NCI-H2081 treated with DMSO at 0.1 percent for 48 hours (cell line): ENCODE data around the gene XPO4.
"Not testable (repeated sequence)": the region's sequence is repeated elsewhere in the genome, so short reads cannot be mapped to it uniquely, and the experiment has no call there.

Experiments used
- DNase-seq: peaks from one replicate; lab custom pipeline; 2025; lab: John Stamatoyannopoulos, UW

XPO4 gene

DNA sequence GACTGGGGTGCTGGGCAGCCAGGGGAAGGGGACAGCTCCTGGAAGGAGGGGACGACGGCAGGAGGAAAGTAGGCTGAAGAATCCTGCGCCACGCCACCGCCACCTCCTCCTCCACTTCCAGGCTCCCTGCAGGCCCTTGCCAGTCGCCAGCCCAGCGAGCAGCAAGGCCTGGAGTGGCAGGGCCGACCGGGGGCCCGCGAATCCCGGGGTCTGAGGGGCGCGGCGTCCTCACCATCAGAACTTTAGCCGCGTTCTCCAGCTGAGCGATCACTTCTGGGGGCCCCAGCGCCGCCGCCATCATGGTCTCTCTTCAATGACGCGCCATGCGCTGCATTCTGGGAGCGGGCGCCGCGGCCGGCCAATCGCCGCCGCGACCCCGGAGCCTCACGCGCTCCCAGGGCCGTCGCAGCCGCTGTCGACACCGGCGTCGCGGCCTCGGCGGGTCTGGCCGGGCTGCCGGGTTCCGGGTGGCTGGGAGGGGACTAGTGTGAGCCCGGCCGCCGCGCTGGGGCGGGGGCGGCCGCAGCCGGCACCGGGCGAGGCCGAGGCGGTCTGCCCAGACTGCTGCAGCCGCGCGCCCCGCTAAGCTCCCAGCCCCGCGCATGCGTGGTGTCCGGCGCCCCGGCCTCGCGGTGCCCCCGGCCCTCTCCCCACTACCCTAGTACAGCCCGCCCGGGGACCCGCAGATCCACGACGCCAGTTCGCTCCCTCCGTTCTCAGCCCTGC lies at the start of gene XPO4:
Gene XPO4, minus strand, starts transcription at position 309 of the 726 bp plus-strand sequence. Its CDS starts 8 bp downstream, at position 301.
- peak; percentile 25 for DNase-seq

DNA sequence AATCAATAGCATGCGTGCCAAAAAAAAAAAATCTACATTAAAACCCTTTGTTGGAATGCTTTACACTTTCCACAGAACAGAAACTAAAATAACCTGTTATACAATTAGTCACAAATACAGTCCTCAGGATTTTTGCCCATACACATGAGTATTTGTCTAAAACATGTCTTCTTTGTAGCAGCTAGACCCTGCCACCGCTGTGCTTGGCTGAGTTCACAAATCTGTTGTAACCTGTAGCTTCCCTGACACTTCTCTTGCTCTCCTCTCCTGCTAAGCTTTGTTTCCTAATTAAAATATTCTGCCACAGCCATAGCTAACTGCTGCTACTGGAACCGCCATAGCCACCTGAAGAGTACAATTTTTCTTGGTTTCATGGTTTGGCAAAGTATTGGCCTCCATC lies 45.5 kb upstream of the XPO4 start:
- DNase-seq = not testable (repeated sequence)

- DNase-seq = no peak
Observed at GRCh38 chr13:20945952-20946383, 43.4 kb upstream of the XPO4 start.

- DNase-seq = no peak
Observed at GRCh38 chr13:20942938-20943559, 40.5 kb upstream of the XPO4 start.

GRCh38 chr13:20940511-20940910 lies 38.0 kb upstream of the XPO4 start:
- DNase-seq = not testable (repeated sequence)

DNA sequence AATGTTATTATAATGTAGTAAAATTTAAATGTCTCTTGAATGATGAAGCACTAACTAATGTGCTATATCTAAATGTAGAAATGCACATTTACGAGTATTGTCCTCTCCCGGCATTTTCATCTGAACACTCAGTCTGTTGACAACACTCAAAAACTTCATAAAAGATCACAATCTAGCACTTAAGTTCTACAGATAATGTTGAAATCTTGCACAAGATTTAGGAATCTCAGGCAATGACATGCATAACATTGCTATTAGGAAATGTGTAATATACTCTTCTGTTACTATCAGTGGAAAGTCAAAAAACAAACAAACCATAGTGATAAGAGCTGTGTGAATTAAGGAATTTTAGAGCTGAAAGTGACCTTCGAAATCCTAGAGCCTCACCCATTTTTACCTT lies 37.5 kb upstream of the XPO4 start:
- no peak for DNase-seq

DNA sequence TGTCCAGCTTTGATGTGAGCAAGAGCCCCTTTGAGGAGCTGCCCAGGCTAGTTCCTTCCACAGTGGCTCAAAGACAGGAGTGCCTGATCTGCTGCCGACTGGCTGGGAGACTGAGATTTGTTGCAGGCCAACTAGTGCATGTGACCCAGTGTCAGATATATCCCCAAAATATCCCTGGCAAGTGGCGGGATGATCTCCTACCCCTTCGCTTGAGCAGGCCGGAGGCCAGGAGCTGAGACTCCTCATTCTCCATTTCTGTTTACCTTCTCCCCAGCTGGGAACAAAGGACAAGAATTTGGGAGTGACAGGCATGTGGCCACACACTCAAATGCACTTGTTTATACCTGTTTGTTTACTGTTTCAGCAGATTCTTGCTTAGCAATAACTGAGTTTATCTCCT lies 37.1 kb upstream of the XPO4 start:
- DNase-seq = no peak

DNA sequence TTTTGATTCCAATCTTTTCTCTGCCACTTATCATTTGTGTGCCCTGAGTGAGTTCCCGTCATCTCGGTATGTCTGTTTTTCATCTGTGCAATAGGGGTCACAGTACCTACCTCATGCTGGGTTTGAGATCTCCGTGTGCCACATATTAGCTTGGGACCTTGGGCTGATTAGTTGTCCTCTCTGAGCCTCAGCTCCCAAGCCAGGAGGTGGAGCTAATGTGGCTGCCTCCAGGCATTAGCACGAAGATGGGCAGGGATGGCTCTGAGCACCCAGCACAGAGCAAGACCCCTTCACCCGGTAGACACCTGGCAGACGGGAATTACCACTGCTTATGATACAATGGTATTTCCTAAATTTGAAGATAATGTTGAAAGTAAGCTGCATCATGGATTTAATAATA lies 35.8 kb upstream of the XPO4 start:
- no peak for DNase-seq

DNA sequence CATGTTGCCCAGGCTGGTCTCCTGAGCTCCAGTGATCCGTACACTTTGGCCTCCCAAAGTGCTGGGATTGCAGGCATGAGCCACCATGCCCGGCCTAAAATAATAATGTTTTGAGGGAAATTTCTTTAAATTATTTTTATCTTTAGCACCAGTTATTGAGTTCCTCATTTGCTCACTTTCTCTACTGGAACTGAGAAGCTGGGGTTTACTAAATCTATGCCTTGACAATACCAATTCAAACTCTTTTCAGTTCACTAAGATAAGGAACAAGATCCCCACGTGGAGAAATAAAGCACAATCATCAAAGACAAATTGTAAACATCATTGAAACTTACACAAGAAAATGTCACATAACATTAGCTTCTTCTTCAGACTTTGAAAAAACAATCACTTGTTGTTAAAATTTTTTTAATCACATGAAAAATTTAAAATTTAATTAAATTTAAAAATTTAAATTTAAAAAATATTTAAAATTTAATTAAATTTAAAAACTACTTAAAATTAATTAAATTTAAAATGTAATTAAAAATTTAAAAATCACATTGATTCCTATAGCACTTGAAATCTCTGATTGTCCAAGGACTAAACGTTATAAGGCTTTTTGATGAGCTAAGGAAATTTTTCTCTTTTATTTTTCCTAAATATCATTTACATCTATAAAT lies 25.2 kb upstream of the XPO4 start:
- no peak for DNase-seq

DNA sequence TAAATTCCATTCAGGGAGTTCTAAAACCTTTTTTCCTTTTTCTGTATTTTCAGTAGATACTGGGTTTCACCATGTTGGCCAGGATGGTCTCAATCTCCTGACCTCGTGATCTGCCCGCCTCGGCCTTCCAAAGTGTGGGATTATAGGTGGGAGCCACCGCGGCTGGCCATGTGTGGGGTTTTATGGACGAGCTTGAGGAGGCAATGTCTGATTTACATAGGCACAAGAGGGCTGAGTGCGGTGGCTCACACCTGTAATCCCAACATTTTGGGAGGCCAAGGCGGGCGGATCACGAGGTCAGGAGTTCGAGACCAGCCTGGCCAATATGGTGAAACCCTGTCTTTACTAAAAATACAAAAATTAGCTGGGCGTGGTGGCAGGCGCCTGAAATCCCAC lies 22.8 kb upstream of the XPO4 start:
- DNase-seq = not testable (repeated sequence)

- DNase-seq = no peak
Observed at GRCh38 chr13:20924758-20925394, 22.3 kb upstream of the XPO4 start.

- DNase-seq = no peak
Observed at GRCh38 chr13:20923272-20923671, 20.7 kb upstream of the XPO4 start.

DNA sequence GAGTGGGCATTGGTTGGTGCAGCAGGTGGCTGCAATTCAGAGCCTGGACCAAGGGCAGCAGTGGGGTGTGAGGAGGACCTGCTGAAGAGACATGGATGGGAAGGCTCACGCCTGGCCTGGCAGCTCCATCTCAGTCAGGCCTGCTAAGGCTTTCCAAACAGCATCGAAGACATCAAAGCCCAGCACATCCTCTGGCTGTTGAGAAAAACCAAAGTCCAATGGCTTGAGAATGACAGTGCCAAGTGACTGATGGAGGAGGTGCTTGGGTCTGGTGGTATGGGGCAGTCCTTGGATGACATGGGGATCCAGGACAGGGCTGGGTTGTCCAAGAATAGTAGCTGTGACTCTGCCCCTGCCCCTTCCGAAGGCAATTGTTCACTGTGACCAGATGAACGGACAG lies 19.0 kb upstream of the XPO4 start:
- DNase-seq = no peak

DNA sequence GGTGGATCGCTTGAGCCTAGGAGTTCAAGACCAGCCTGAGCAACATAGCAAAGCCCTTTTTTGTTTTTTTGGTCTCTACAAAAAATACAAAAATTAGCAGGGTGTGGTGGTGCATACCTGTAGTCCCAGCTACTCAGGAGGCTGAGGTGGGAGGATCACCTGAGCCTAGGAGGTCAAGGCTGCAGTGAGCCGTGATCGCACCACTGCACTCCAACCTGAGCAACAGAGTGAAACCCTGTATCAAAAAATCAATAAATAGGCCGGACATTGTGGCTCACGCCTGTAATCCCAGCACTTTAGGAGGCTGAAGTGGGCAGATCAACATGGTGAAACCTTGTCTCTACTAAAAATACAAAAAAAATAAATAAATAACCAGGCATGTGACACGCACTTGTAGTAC lies 13.1 kb upstream of the XPO4 start:
- not testable (repeated sequence) for DNase-seq

DNA sequence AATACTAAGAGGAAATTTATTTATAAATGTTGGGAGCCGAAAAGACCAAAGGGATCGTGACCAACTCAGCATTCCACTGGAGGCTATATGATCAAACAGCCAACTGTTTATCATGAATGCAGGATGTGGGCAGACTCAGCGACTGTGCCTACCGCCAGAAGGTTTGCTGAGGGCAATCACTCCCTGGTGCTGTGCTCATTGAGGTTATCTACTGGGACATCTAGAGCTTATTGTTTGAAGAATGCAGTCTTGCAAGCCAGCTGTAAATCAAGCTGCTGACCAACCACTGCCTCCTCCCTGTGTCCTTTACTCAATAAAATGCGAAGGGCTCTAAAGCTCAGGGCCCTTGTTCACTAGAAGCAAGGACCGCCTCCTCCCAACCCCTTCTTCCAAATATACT lies 8.5 kb upstream of the XPO4 start:
- no peak for DNase-seq

DNA sequence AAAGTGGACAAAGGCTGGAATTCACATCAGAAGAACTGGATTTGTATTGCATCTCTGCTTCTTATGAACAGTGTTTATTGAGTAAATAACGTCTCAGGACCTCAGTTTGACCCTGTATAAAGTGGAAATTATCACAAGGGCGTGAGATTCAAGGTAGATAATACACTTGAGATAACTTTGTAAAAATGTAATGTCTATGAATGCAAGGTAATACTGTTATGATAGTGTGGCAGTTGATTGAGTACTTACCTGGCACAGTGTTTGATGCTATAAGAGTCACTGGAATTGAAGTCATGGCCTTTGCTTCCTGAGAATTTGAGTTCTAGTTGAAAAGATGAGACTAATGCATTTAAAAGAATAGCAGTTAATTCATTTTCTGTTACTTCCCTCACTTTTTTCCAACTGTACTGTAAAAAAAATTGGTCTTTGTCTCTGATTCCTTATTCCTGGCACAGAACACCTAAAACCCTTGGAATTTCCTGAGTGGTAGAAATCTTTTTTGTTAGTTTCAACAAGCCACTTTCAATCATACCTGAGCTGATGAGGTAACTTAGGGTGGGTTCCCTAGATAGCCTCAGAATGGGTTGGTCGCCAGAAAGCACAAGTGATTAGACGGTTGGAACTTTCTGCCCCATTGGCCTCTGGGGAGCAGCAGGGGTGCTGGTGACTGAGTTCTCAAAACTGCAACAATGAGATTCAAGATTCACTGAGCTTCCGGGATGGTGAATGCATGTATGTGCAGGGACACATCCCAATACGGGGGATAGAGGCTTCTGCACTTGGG lies 6.4 kb upstream of the XPO4 start:
- no peak for DNase-seq

- DNase-seq = no peak
Observed at GRCh38 chr13:20904908-20905307, 2.4 kb upstream of the XPO4 start.

GRCh38 chr13:20903164-20903475 lies 574 bp upstream of the XPO4 start:
- no peak for DNase-seq

DNA sequence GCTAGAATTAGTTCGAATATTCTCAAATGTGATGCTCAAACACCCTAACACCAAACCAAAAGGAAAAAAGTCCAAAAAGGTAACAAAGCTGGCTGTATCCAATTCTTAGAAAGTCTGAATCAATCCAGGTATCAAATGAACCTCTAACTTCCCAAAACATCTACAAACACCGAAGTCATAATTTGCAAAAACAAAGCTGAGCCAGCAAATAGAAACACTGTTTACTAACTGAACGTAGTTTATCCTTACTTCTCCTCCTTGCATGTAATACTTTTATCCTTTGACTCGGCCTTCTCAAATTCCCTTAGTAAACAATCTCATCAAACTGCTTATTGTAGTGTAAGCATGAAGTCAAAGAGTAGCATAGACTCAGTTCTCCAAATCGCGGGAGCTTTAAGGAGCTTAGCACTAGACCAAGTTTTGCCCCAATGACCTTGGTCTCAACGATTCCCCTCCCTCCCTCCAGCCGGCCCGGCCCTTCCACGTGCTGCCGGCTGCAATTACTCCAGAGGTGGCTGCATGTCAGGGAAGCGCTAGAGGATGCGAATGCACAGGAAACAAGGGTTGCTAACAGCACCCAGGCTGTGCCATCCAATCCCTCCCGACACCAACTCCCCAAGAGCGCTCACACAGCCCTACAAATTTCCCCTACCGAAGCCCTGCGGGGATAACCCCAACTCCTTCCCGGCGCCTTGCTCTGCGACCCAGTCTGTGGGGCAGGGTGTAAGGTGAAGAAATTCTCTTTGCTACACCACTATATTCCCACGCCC lies 693 bp downstream of the XPO4 start:
- no peak for DNase-seq

GRCh38 chr13:20894245-20894644 lies 8.3 kb downstream of the XPO4 start:
- no peak for DNase-seq

DNA sequence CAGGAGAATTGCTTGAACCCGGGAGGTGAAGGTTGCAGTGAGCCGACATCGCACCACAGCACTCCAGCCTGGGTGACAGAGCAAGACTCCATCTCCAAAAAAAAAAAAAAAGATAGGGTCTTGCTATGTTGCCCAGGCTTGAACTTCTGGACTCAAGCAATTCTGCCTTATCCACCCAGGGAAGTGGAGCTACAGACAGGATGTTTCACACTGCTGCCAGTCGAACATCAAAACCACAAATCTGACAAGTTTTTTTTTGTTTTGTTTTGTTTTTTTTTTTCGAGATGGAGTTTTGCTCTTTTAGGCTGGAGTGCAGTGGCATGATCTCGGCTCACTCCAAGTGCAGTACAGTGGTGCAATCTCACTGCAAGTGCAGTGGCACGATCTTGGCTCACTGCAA lies 10.8 kb downstream of the XPO4 start:
- DNase-seq = no peak
